Endometrial microvascular endothelial cells (primary cell): ENCODE data around the gene RCBTB2. TPM values are rescaled to one million over a fixed set of nuclear protein-coding genes. Genes with fewer than 3 reads are reported as not detected.

Experiments
- in situ Hi-C: cut with HindIII; loops from 2 replicates; pipeline ENCODE4 v1.10.0; 2017; ENCODE audit warnings: low sequenced_read_pairs, low pct_unique_long_range_greater_than_20kb; ENCODE audit errors: inconsistent ontology term
- total RNA-seq: library from RNA; depleted of rRNA; stranded (reverse); fragments of >200 nt; gene quantifications from one replicate; pipeline ENCODE4 v1.2.3, GENCODE V29; 2015; ENCODE audit errors: inconsistent ontology term

The RCBTB2 gene
- total RNA-seq, 1 donor from 2014 or later = 6.3 TPM

DNA sequence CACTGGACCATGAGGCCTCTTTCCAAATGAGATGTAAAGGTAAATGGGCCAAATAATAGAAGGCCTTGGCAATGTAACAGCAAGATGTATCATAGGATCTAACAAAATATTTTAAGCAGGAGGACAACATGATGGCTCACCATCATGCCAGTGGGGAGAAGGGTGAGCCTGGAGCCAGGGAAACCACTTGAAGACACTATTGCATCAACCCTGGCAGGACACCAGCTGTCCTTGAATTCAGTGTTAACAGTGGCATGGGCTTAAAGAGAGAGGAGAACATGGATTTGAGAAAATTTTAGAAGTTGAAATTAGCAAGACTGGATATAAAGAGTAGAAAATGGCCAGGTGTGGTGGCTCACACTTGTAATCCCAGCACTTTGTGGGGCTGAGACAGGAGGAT, 6.7 kb upstream of the RCBTB2 start:
- in situ Hi-C loops = no loop called here

DNA sequence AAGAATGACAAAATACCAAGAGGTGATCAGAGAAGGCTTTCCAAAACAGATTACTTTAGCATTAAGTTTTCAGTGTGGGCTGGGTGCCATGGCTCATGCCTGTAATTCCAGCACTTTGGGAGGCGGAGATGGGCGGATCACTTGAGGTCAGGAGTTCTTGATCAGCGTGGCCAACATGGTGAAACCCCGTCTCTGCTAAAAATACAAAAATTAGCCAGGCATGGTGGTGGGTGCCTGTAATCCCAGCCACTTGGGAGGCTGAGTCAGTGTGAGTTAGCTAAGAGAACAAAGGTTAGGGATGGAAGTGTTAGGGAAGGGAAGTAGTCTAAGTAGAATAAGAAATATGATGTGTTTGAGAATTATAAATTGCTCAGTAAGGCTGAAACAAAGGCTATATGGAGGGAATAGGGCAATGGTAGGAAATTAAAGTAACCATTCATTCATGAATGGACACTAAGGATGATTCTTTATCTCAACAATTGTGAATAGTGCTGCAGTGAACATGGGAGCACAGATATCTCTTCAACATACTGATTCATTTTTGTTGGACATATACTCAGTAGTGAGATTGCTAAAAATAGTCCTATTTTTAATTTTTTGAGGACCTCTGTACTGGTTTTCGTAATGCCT, 3.9 kb upstream of the RCBTB2 start:
- in situ Hi-C loops = no loop called here

DNA sequence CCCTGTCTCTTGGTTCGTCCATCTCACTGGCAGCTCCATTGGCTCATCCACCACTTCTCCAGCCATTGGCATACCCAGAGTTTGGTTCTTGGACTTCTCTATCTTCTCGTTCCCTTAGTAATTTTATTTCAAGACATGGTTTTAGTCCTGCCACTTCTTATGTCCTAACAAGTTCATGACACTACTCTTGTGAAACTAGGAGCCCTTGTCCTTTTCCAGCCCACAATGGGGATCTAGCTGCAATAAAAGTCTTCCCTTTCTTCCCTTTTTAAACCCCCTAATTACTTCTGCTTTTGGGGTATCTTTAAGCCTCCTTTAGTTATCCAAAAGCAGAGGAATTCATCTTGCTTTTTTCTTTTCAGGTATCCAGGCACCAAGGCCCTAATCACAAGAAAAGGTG, 2.9 kb upstream of the RCBTB2 start:
- in situ Hi-C loops = no loop called here

DNA sequence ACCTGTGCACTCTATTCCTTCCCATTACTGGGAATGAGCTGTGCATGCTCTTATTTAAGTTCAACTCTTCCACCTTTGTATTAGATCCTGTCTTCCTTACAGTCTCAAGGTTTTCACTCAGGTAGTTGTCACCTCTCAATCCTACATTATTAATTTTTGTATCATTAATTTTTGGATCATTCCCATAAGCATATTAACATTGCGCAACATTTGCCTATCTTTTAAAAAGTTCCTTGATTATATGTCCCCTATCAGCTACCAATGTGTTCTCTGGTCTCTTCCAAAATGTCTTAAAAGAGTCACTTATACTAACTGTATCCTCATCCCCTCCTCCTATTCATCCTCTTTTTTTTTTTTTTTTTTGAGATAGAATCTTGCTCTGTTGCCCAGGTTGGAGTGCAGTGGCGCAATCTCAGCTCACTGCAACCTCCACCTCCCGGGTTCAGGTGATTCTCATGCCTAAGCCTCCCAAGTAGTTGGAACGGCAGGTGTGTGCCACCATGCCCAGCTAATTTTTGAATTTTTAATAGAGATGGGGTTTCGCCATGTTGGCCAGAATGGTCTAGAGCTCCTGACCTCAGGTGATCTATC, 2.1 kb upstream of the RCBTB2 start:
- in situ Hi-C loops = no loop called here

- in situ Hi-C loops = no loop called here
Observed at GRCh38 chr13:48533961-48534600, 1.2 kb upstream of the RCBTB2 start.

- in situ Hi-C loops = no loop called here
Observed at GRCh38 chr13:48532256-48532505, 699 bp downstream of the RCBTB2 start.

DNA sequence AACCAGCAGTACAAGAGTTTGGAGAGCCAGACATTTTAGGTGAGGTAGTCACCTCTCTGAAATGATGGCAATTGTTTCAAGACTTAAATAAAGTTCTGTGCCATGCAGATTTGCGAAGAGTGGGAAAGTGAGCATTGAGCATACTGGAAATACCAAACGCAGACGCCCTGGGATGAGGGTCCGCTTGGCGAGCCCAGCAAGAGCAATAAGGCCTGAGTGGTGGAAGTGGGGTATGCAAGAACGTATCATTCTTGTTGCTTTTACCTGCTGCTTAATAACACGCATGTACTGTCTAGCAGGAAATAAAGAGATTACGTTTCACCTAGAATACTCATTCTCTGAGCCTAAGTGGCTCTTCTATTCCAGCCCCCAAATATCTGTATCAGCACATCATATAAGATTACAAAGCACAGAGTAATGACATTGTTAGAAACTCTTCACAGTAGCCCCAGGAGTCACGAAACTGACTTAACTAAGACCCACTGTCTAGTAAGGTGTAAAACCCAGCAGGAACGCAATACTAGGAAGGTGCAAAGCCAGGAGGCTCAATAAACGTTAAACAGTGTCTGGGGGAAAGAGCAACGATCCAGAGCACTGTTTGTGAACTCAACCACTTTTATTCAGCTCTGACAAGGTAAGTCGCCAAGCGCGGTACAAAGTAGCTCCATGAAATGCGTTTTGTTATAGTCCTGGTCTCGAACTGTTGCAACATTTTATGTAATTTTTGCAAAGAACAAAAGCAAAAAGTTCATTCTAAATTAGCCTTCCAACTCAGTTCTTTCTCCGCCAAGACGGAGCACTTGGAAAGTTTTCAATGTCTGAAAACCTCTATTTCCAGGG, 1.2 kb downstream of the RCBTB2 start:
- in situ Hi-C loops = no loop called here

GRCh38 chr13:48530833-48531232, 2.0 kb downstream of the RCBTB2 start:
- in situ Hi-C loops = no loop called here

GRCh38 chr13:48528720-48529119, 4.2 kb downstream of the RCBTB2 start:
- in situ Hi-C loops = no loop called here

DNA sequence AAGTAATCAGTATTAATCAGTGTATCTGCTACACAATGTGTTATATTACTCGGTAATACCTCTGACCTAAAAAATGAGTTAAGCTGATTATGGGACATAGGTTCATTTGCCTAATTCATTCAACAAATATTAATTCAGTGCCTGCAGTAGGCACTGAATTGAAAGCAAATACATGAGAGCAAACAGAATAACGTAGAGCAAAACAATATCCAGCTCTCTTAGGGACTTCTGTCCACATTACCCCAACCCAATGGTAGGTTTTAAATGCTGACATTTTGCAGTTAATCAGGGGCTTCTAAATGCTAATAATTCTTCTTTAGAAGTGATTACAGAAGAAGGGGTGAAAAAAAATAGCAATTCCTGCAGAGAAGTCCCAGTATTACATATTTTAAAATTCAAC, 4.9 kb downstream of the RCBTB2 start:
- in situ Hi-C loops = no loop called here

- in situ Hi-C loops = no loop called here
Observed at GRCh38 chr13:48526286-48526685, 6.6 kb downstream of the RCBTB2 start.

GRCh38 chr13:48518083-48518482, 14.8 kb downstream of the RCBTB2 start:
- in situ Hi-C loops = no loop called here

DNA sequence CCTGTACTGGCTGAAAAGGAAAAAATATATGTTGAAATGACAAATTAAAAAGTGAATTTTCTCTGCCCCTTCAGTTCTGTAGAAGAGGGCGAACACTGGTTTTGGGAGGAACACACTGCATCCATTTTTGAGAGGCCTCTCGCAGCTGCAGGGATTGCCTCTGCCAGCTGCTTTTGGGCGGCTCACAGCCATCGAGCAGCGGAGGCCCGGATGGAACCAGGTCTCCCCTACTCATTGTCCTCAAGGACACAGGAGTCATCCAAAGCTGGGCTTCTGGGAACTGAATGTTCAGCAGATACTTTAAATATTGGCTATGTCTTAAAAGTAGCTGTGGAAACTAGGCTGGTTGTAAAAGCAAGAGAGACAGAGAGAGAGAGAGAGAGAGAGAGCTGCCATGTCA, 17.1 kb downstream of the RCBTB2 start:
- in situ Hi-C loops = no loop called here

- in situ Hi-C loops = no loop called here
Observed at GRCh38 chr13:48514793-48515192, 18.1 kb downstream of the RCBTB2 start.

GRCh38 chr13:48511621-48512230, 21.2 kb downstream of the RCBTB2 start:
- in situ Hi-C loops = no loop called here

DNA sequence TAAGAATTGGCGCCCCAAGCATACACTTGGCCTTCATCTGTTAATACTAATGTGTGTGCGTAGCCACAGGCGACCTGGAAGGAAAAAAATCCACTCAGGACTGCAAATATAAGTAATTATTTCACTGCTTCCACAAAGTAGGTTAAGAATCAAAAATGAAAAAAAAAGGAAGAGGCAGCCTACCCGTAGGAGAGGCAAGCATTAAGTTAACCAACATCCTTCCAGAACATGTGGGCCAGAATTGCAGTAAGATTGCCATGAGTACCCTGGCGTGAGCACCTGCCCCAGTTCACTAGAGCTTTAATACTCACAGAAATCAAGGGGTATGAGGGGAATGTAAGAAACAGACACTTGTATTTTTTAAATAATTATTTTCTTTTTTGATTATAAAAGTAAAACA, 22.2 kb downstream of the RCBTB2 start:
- in situ Hi-C loops = no loop called here

GRCh38 chr13:48508011-48508410, 24.9 kb downstream of the RCBTB2 start:
- in situ Hi-C loops = no loop called here

DNA sequence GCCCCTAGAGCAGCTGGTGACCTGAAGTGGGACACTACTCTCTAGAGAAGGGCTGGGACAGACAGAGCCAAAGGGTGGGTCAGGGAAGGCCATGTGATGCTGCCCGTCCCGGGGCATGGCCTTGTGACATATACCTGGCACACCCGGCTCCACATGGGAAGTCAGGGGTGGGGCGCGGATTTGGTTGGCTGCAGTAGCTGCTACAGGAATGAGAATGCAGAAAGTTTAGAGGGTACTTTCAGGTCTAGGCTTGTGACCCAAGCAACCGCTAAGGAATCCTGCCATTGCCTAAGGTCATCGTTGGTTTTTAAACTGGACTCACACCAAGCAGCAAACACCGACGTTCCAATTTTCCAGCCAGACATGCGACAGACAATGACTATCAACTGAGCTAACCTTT, 25.9 kb downstream of the RCBTB2 start:
- in situ Hi-C loops = no loop called here

DNA sequence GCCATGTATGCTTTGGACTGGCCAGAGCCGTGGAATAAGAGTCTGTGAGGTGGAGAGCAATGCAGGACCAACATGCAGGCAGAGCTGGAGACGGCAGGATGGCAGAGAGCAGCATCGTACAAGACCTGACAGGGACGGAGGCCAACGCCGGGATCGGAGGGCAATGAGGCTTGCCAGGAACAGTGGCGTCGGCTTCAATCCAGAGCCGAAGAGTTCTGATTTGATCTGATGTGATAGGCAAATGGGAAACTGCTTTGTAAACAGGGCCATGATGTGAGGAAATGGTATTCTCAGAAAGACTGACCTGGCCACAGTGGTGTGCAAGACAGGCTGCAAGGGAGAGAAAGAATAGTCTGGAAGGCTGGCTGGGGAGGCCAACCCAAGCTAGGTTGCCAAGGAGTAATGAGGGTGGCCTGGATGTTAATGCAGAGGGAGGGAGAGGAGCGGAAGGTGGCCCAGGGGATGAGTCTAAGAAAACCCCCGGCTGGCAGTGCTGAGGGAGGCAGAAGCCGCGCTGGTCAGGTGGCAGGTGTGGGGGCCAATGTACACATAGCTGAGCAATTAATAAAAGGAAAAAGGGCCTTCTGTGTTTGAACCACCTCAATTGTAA, 26.7 kb downstream of the RCBTB2 start:
- in situ Hi-C loops = no loop called here
